ENCODE data around the gene FANCD2OS. TPM values are rescaled to one million over a fixed set of nuclear protein-coding genes. Genes with fewer than 3 reads are reported as not detected.

The FANCD2OS gene
- total RNA-seq, result not detected in 2 replicates

GRCh38 chr3:10108091-10108490 is at the start of gene FANCD2OS:
FANCD2OS (minus strand) TSS chr3:10108255; CDS start chr3:10104774, 3,481 bp downstream.

GRCh38 chr3:10115326-10116137 is 7.5 kb upstream of the FANCD2OS start, which contains the start of gene BRK1:
BRK1 (plus strand) TSS chr3:10115675; CDS start chr3:10115702, 27 bp downstream.

Other genes with a start within 250 kb of the FANCD2OS start
- 3.5 and 5.1 TPM in 2 replicates for gene CIDEC, start 228.0 kb downstream of the FANCD2OS start, total RNA-seq
- 53.0 and 72.9 TPM in 2 replicates for gene JAGN1, start 217.6 kb downstream of the FANCD2OS start, total RNA-seq
- 44.7 and 50.6 TPM in 2 replicates for gene IL17RE, start 205.4 kb downstream of the FANCD2OS start, total RNA-seq
- 365 and 408 TPM in 2 replicates for gene IL17RC, start 191.2 kb downstream of the FANCD2OS start, total RNA-seq
- 33.5 and 40.8 TPM in 2 replicates for gene CRELD1, start 174.4 kb downstream of the FANCD2OS start, total RNA-seq
- gene PRRT3, start 155.8 kb downstream of the FANCD2OS start, total RNA-seq, result 1.8 and 3.1 TPM in 2 replicates
- 33.4 and 41.2 TPM in 2 replicates for gene EMC3, start 121.4 kb downstream of the FANCD2OS start, total RNA-seq
- 6.3 and 9.7 TPM in 2 replicates for gene FANCD2, start 81.8 kb downstream of the FANCD2OS start, total RNA-seq
- gene BRK1, start 7.4 kb upstream of the FANCD2OS start, total RNA-seq, result 95.9 and 106 TPM in 2 replicates
- 32.9 and 47.5 TPM in 2 replicates for gene VHL, start 33.5 kb upstream of the FANCD2OS start, total RNA-seq
- 0.87 and 1.6 TPM in 2 replicates for gene IRAK2, start 56.7 kb upstream of the FANCD2OS start, total RNA-seq
- gene TATDN2, start 140.2 kb upstream of the FANCD2OS start, total RNA-seq, result 20.8 and 24.7 TPM in 2 replicates
- under 0.01 TPM in 1 of 2 replicates, not detected in the other for gene GHRL, start 184.7 kb upstream of the FANCD2OS start, total RNA-seq
- 247 and 359 TPM in 2 replicates for gene SEC13, start 212.9 kb upstream of the FANCD2OS start, total RNA-seq

Data from placental epithelial cell (primary cell).